ENCODE results near the gene MED12L.

Gene MED12L

DNA sequence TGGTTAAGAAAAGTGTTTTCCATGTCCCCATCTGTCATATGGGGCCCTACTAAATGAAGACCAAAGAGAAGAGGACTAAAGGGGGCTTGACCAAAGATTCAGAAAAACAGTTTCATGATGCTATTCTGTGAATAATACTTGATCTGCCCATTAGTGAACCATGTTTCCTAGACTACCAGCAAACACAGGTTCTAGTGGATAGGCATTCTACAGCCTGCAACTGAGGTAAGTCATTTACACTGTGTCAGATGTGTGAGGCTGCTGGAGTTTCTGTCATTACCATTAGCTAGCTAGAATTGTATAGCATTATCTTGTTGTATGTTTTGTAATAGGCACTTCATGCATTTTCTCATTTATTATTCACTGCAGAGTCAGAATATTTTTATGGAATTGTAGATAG lies 111.0 kb downstream of the MED12L start:
- H3K36me3 ChIP-seq (ENCODE audit: control insufficient read depth, insufficient read depth, low read length), result no peaks in the 10 kb centered on the region
- no peaks in the 10 kb centered on the region for H3K4me1 ChIP-seq (ENCODE audit: control insufficient read depth, insufficient read depth, low read length)
- H3K9ac ChIP-seq (ENCODE audit: low read length), result no peak overlapping the region
- H3K9me3 ChIP-seq (ENCODE audit: control insufficient read depth, low read length), result no peaks in the 10 kb centered on the region
- no peak overlapping the region for H3K4me3 ChIP-seq (ENCODE audit: low read length)
- H3K27me3 ChIP-seq (ENCODE audit: control insufficient read depth, insufficient read depth, low read length), result no peaks in the 10 kb centered on the region

GRCh38 chr3:151197228-151197627 lies 111.8 kb downstream of the MED12L start:
- Histone ChIP-seq H3K9me3 (ENCODE audit: control insufficient read depth, low read length) (no peaks in the 10 kb centered on the region), H3K9ac (ENCODE audit: low read length) (no peak overlapping the region), H3K36me3 (ENCODE audit: control insufficient read depth, insufficient read depth, low read length) (no peaks in the 10 kb centered on the region), H3K4me1 (ENCODE audit: control insufficient read depth, insufficient read depth, low read length) (no peaks in the 10 kb centered on the region), H3K4me3 (ENCODE audit: low read length) (no peak overlapping the region), H3K27me3 (ENCODE audit: control insufficient read depth, insufficient read depth, low read length) (no peaks in the 10 kb centered on the region)

GRCh38 chr3:151197981-151198767 lies 112.7 kb downstream of the MED12L start:
- Histone ChIP-seq H3K9me3 (ENCODE audit: control insufficient read depth, low read length) (no peaks in the 10 kb centered on the region), H3K27me3 (ENCODE audit: control insufficient read depth, insufficient read depth, low read length) (no peaks in the 10 kb centered on the region), H3K9ac (ENCODE audit: low read length) (no peak overlapping the region), H3K4me3 (ENCODE audit: low read length) (no peak overlapping the region), H3K36me3 (ENCODE audit: control insufficient read depth, insufficient read depth, low read length) (no peaks in the 10 kb centered on the region), H3K4me1 (ENCODE audit: control insufficient read depth, insufficient read depth, low read length) (no peaks in the 10 kb centered on the region)

- Histone ChIP-seq H3K4me3 (ENCODE audit: low read length) (no peak overlapping the region), H3K36me3 (ENCODE audit: control insufficient read depth, insufficient read depth, low read length) (no peaks in the 10 kb centered on the region), H3K9me3 (ENCODE audit: control insufficient read depth, low read length) (no peaks in the 10 kb centered on the region), H3K4me1 (ENCODE audit: control insufficient read depth, insufficient read depth, low read length) (no peaks in the 10 kb centered on the region), H3K9ac (ENCODE audit: low read length) (no peak overlapping the region), H3K27me3 (ENCODE audit: control insufficient read depth, insufficient read depth, low read length) (no peaks in the 10 kb centered on the region)
These were observed 113.4 kb downstream of the MED12L start for GRCh38 chr3:151198849-151199248.

- no peak overlapping the region for H3K9ac ChIP-seq (ENCODE audit: low read length)
- H3K4me3 ChIP-seq (ENCODE audit: low read length), result no peak overlapping the region
- H3K9me3 ChIP-seq (ENCODE audit: control insufficient read depth, low read length), result no peaks in the 10 kb centered on the region
- H3K36me3 ChIP-seq (ENCODE audit: control insufficient read depth, insufficient read depth, low read length), result no peaks in the 10 kb centered on the region
- H3K27me3 ChIP-seq (ENCODE audit: control insufficient read depth, insufficient read depth, low read length), result no peaks in the 10 kb centered on the region
- no peaks in the 10 kb centered on the region for H3K4me1 ChIP-seq (ENCODE audit: control insufficient read depth, insufficient read depth, low read length)
These were observed 114.3 kb downstream of the MED12L start for GRCh38 chr3:151199554-151200438.

- Histone ChIP-seq H3K36me3 (ENCODE audit: control insufficient read depth, insufficient read depth, low read length) (no peaks in the 10 kb centered on the region), H3K9me3 (ENCODE audit: control insufficient read depth, low read length) (no peaks in the 10 kb centered on the region), H3K27me3 (ENCODE audit: control insufficient read depth, insufficient read depth, low read length) (no peaks in the 10 kb centered on the region), H3K4me1 (ENCODE audit: control insufficient read depth, insufficient read depth, low read length) (no peaks in the 10 kb centered on the region), H3K4me3 (ENCODE audit: low read length) (no peak overlapping the region), H3K9ac (ENCODE audit: low read length) (no peak overlapping the region)
These were observed 115.1 kb downstream of the MED12L start for GRCh38 chr3:151200586-151200985.

GRCh38 chr3:151201051-151201730 lies 115.7 kb downstream of the MED12L start:
- H3K4me3 ChIP-seq (ENCODE audit: low read length), result no peak overlapping the region
- no peaks in the 10 kb centered on the region for H3K9me3 ChIP-seq (ENCODE audit: control insufficient read depth, low read length)
- H3K27me3 ChIP-seq (ENCODE audit: control insufficient read depth, insufficient read depth, low read length), result no peaks in the 10 kb centered on the region
- H3K4me1 ChIP-seq (ENCODE audit: control insufficient read depth, insufficient read depth, low read length), result no peaks in the 10 kb centered on the region
- no peaks in the 10 kb centered on the region for H3K36me3 ChIP-seq (ENCODE audit: control insufficient read depth, insufficient read depth, low read length)
- H3K9ac ChIP-seq (ENCODE audit: low read length), result no peak overlapping the region

DNA sequence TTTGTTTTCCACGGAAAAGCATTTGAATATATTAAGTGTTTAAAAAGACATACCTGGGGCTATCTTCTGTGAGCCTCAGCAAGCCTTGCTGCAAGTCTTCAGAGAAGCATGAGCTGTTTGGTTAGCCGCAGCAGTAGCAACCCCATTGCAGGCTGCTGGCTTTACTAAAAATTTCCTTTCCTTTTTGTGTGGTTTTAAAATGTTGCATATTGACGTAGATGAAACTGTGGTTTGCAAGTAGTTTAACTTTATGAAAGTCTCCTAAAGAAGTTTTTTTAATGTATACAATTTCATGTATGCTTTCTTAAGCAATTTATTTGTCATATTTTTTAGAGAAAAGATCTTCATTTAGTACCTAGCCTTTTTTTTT lies 117.6 kb downstream of the MED12L start, which contains the start of gene GPR171:
Gene GPR171 (minus strand): TSS at position 166 of the 370 bp plus-strand sequence. CDS start 3,830 bp downstream, outside the sequence.
- no peaks in the 10 kb centered on the region for H3K4me1 ChIP-seq (ENCODE audit: control insufficient read depth, insufficient read depth, low read length)
- no peaks in the 10 kb centered on the region for H3K27me3 ChIP-seq (ENCODE audit: control insufficient read depth, insufficient read depth, low read length)
- no peaks in the 10 kb centered on the region for H3K9me3 ChIP-seq (ENCODE audit: control insufficient read depth, low read length)
- no peaks in the 10 kb centered on the region for H3K36me3 ChIP-seq (ENCODE audit: control insufficient read depth, insufficient read depth, low read length)
- no peak within 1 kb of the TSS for H3K9ac ChIP-seq (ENCODE audit: low read length)
- H3K4me3 ChIP-seq (ENCODE audit: low read length), result no peak within 1 kb of the TSS

GRCh38 chr3:151204530-151205402 lies 119.3 kb downstream of the MED12L start:
- Histone ChIP-seq H3K4me3 (ENCODE audit: low read length) (no peak overlapping the region), H3K36me3 (ENCODE audit: control insufficient read depth, insufficient read depth, low read length) (no peaks in the 10 kb centered on the region), H3K4me1 (ENCODE audit: control insufficient read depth, insufficient read depth, low read length) (peaks cover 1% of the 10 kb centered on the region), H3K9ac (ENCODE audit: low read length) (no peak overlapping the region), H3K27me3 (ENCODE audit: control insufficient read depth, insufficient read depth, low read length) (no peaks in the 10 kb centered on the region), H3K9me3 (ENCODE audit: control insufficient read depth, low read length) (no peaks in the 10 kb centered on the region)

- H3K9ac ChIP-seq (ENCODE audit: low read length), result no peak overlapping the region
- no peaks in the 10 kb centered on the region for H3K27me3 ChIP-seq (ENCODE audit: control insufficient read depth, insufficient read depth, low read length)
- no peak overlapping the region for H3K4me3 ChIP-seq (ENCODE audit: low read length)
- H3K9me3 ChIP-seq (ENCODE audit: control insufficient read depth, low read length), result no peaks in the 10 kb centered on the region
- no peaks in the 10 kb centered on the region for H3K36me3 ChIP-seq (ENCODE audit: control insufficient read depth, insufficient read depth, low read length)
- peaks cover 8% of the 10 kb centered on the region for H3K4me1 ChIP-seq (ENCODE audit: control insufficient read depth, insufficient read depth, low read length)
These were observed 120.0 kb downstream of the MED12L start for GRCh38 chr3:151205482-151205881.

DNA sequence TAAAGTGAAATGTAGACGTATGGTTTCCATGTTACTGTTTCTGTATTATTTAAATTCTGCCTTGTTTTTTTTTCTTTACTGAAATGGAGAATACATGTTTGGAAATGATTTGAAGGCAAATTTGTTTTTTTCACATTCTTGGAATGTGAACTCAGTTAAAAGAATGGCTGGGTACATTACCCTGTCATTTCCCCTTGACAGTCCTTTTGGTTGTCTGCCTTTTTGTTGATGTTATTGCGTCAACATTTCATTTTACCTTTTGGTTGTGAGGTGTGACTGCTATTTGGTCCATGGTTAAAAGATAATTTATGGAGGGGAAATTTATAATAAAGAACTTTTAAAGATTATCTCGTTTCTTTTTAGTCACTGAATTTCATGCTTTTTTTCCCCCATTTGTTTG lies 120.7 kb downstream of the MED12L start:
- Histone ChIP-seq H3K9ac (ENCODE audit: low read length) (no peak overlapping the region), H3K9me3 (ENCODE audit: control insufficient read depth, low read length) (no peaks in the 10 kb centered on the region)

More for the DNA sequence above, 120.7 kb downstream of the MED12L start:
- H3K27me3 ChIP-seq (ENCODE audit: control insufficient read depth, insufficient read depth, low read length), result no peaks in the 10 kb centered on the region
- H3K36me3 ChIP-seq (ENCODE audit: control insufficient read depth, insufficient read depth, low read length), result no peaks in the 10 kb centered on the region
- no peak overlapping the region for H3K4me3 ChIP-seq (ENCODE audit: low read length)
- H3K4me1 ChIP-seq (ENCODE audit: control insufficient read depth, insufficient read depth, low read length), result peaks cover 15% of the 10 kb centered on the region

Measured in mucosa of stomach (tissue), 1 donor.